HepG2 (cell line): ENCODE results near the gene MOV10L1. TPM values are rescaled to one million over a fixed set of nuclear protein-coding genes. Genes with fewer than 3 reads are reported as not detected.

Source experiments
- ATAC-seq: fragments of 200-7000 bp; cut with Tn5 transposase; 3 replicates; pipeline ENCODE4 v1.9.1; 2020; ENCODE audit warnings: mild to moderate bottlenecking, moderate library complexity
- BruUV-seq: library from RNA; stranded (reverse); fragments of 400-500 nt; replicated peaks from 2 replicates; lab custom pipeline; 2021; lab: Mats Ljungman, UMichigan
- CTCF ChIA-PET: fragments of 300-600 bp; formaldehyde crosslinking; extraction: SDS; loops from one replicate; lab custom pipeline; 2021; ENCODE audit warnings: low total read pairs, inconsistent platforms, low intra/inter-chr PET ratio; lab: Yijun Ruan, JAX
- POLR2A ChIA-PET: fragments of 350-600 bp; sonication (Branson Sonifier 250); formaldehyde crosslinking; loops from one replicate; lab custom pipeline; 2020; ENCODE audit warnings: antibody characterized with exemption, inconsistent platforms; lab: Yijun Ruan, JAX
- DNase-seq: peaks from one replicate; pipeline ENCODE4 v3.0.0-alpha.2; 2015; ENCODE audit warnings: low spot score
- FAIRE-seq: peaks from 3 replicates; lab custom pipeline; 2011; peaks lifted over from hg19 to GRCh38; lab: Jason Lieb, UNC
- H2AFZ ChIP-seq: one replicate; pipeline ENCODE4 v1.6.1; 2011; ENCODE audit warnings: low read length, inconsistent platforms
- H3K27ac ChIP-seq: fragments of 300-600 bp; 3 replicates; pipeline ENCODE4 v1.8.0; 2011; ENCODE audit warnings: mixed run types, mild to moderate bottlenecking, mixed read lengths, low read length, inconsistent platforms; ENCODE audit not compliant: insufficient read depth; ENCODE audit errors: extremely low read length
- H3K27me3 ChIP-seq, 2 experiments: fragments of 200-600 bp in 1 of 2; 2 replicates in 1 of 2; 3 replicates in 1 of 2; pipeline versions ENCODE4 v1.6.0 to v1.8.0; 2011; ENCODE audit warnings: low read length in 2 of 2, mild to moderate bottlenecking in 2 of 2, moderate library complexity in 2 of 2, inconsistent platforms in 1 of 2; ENCODE audit not compliant: insufficient read depth in 2 of 2, control insufficient read depth in 1 of 2
- H3K36me3 ChIP-seq, 2 experiments: fragments of 200-600 bp in 1 of 2; replicated peaks in 1 of 2; 2 replicates in 1 of 2; 3 replicates in 1 of 2; pipeline versions ENCODE4 v1.5.1 to v1.8.0; 2011; ENCODE audit warnings: low read length in 2 of 2, inconsistent platforms in 1 of 2; ENCODE audit not compliant: insufficient read depth in 2 of 2, control insufficient read depth in 1 of 2
- H3K4me1 ChIP-seq: 2 replicates; pipeline ENCODE4 v1.5.1; 2012; ENCODE audit warnings: low read length, inconsistent platforms; ENCODE audit not compliant: insufficient read depth
- H3K4me2 ChIP-seq: 2 replicates; pipeline ENCODE4 v1.6.0; 2011; ENCODE audit warnings: low read depth, low read length, inconsistent platforms
- H3K4me3 ChIP-seq, 3 experiments: fragments of 200-600 bp in 1 of 3; sonication (generic), shearing (Covaris generic) in 1 of 3; replicated peaks in 1 of 3; 2 replicates each; pipeline ENCODE4 v1.5.1; 2011 to 2016; ENCODE audit warnings: low read length in 3 of 3, inconsistent platforms in 2 of 3, low read depth in 2 of 3, mild to moderate bottlenecking in 2 of 3, control low read depth in 1 of 3, mixed read lengths in 1 of 3; ENCODE audit not compliant: insufficient read depth in 1 of 3
- H3K79me2 ChIP-seq: one replicate; pipeline ENCODE4 v1.6.1; 2011; ENCODE audit warnings: low read length, inconsistent platforms; ENCODE audit not compliant: insufficient read depth
- H3K9ac ChIP-seq: 2 replicates; pipeline ENCODE4 v1.6.0; 2011; ENCODE audit warnings: mild to moderate bottlenecking, low read depth, low read length, inconsistent platforms; ENCODE audit not compliant: insufficient read depth
- H3K9me3 ChIP-seq: 2 replicates; pipeline ENCODE4 v1.5.1; 2012; ENCODE audit warnings: mild to moderate bottlenecking, low read length
- H4K20me1 ChIP-seq: 2 replicates; pipeline ENCODE4 v1.6.0; 2011; ENCODE audit warnings: inconsistent platforms, mild to moderate bottlenecking, low read length, moderate library complexity; ENCODE audit not compliant: insufficient read depth
- E2F1 ChIP-seq: sonication (generic); formaldehyde crosslinking; IDR thresholded peaks from 2 replicates; pipeline ENCODE4 v1.5.0; 2020; ENCODE audit warnings: missing genetic modification reagents
- HOMEZ ChIP-seq: IDR thresholded peaks from 2 replicates; pipeline ENCODE4 v1.6.1; 2016; ENCODE audit warnings: low read depth
- IKZF5 ChIP-seq: IDR thresholded peaks from 2 replicates; pipeline ENCODE4 v1.6.1; 2018; ENCODE audit warnings: missing genetic modification reagents, mild to moderate bottlenecking, missing compliant biosample characterization
- KDM4B ChIP-seq: sonication (generic); formaldehyde crosslinking; IDR thresholded peaks from 2 replicates; pipeline ENCODE4 v1.4.0; 2020; ENCODE audit warnings: missing genetic modification reagents
- MED1 ChIP-seq: sonication (generic); formaldehyde crosslinking; IDR thresholded peaks from 2 replicates; pipeline ENCODE4 v1.4.0; 2020; ENCODE audit warnings: missing genetic modification reagents
- SNRNP70 ChIP-seq: fragments of 200-400 bp; formaldehyde crosslinking; IDR thresholded peaks from 2 replicates; pipeline ENCODE4 v1.6.1; 2017; ENCODE audit warnings: mild to moderate bottlenecking, low read depth, low read length, moderate library complexity
- SRSF1 ChIP-seq: fragments of 200-400 bp; formaldehyde crosslinking; optimal IDR thresholded peaks from 2 replicates; pipeline ENCODE3; 2017; ENCODE audit warnings: mild to moderate bottlenecking, low read depth, low read length, moderate library complexity
- ZNF777 ChIP-seq: sonication (generic); formaldehyde crosslinking; IDR thresholded peaks from 2 replicates; pipeline ENCODE4 v1.4.0; 2020; ENCODE audit warnings: missing genetic modification reagents
- WGBS: methylation state at CpG from one replicate; pipeline ENCODE4 v1.1.6; 2017; ENCODE audit warnings: low lambda C conversion rate; 5-methylcytosine and 5-hydroxymethylcytosine counted together
- in situ Hi-C: cut with HindIII; loops from 2 replicates; pipeline ENCODE4 v1.10.0; 2017; ENCODE audit warnings: low pct_unique_long_range_greater_than_20kb; ENCODE audit not compliant: extremely low pct_ligation_motif_present
- intact Hi-C: fragments of 100-400 bp; cut with micrococcal nuclease; formaldehyde crosslinking; loops from one replicate; pipeline ENCODE4 v1.10.0; 2022; ENCODE audit not compliant: unreplicated experiment
- polyA plus RNA-seq, 8 experiments: library from polyadenylated mRNA; depleted of rRNA in 3 of 8; stranded (reverse) in 7 of 8; unstranded in 1 of 8; fragments of >200 nt; fragmentation: Illumina TruSeq in 4 of 8; extraction: Trizol in 4 of 8; gene quantifications; 2 replicates each; pipeline versions ENCODE4 v1.2.1 to v1.2.3, GENCODE V29; 2011 to 2016; ENCODE audit warnings: low read depth in 4 of 8, missing spikeins in 1 of 8, mixed read lengths in 1 of 8; ENCODE audit not compliant: insufficient read depth in 1 of 8
- total RNA-seq, 5 experiments: library from RNA; depleted of rRNA; stranded (reverse); fragments of >200 nt; fragmentation: Illumina TruSeq; extraction: Trizol; gene quantifications; 2 replicates each; pipeline ENCODE4 v1.2.3, GENCODE V29; 2016; ENCODE audit warnings: low read depth in 1 of 5

The MOV10L1 gene
- total and polyA plus RNA-seq, 2 of the 13 experiments (the other 11 are each of a cell fraction or from before 2014, with no cell fraction given): 0.11 to 0.12 TPM

GRCh38 chr22:50177537-50178470 lies 88.0 kb downstream of the MOV10L1 start (continued):
- TF ChIP-seq HOMEZ (CRISPR knock-in tag) (no peak), ZNF777 (CRISPR knock-in tag) (no peak), IKZF5 (CRISPR knock-in tag) (no peak)

- DNase-seq (no peak), FAIRE-seq (no peak), ATAC-seq (no peak)
- Histone ChIP-seq H3K79me2 (no peaks in the 10 kb centered on the region), H3K4me1 (peaks cover 11% of the 10 kb centered on the region), H4K20me1 (no peaks in the 10 kb centered on the region), H3K27ac (no peak overlapping the region), H3K27me3 (no peaks in the 10 kb centered on the region; a peak in 1 of 5 replicates), H3K9me3 (no peaks in the 10 kb centered on the region), H3K9ac (no peak overlapping the region), H2AFZ (no peak overlapping the region), H3K4me2 (no peak overlapping the region), H3K4me3 (no peak overlapping the region), H3K36me3 (no peaks in the 10 kb centered on the region)
- CTCF ChIA-PET: no interaction called here
- WGBS: 90% methylated on average over 4 of the region's 22 CpGs
- in situ Hi-C loops: no loop called here
- intact Hi-C loops: no loop called here
- no TSS peak for BruUV-seq
- POLR2A ChIA-PET: no interaction called here
- TF ChIP-seq KDM4B (CRISPR knock-in tag): no peak
- TF ChIP-seq E2F1: no peak
- no peak for TF ChIP-seq SRSF1
- no peak for TF ChIP-seq SNRNP70
- TF ChIP-seq MED1 (CRISPR knock-in tag): no peak
- TF ChIP-seq, all 625 proteins: peak for 0
Measured at GRCh38 chr22:50178471-50178864, 88.7 kb downstream of the MOV10L1 start.
